DND-41 (cell line): Measurements from ENCODE around the gene SIGMAR1.
A peak's percentile ranks its signal among the peaks of the same experiment; 100 is the strongest.

Experiments used
- ATAC-seq: fragments of 200-7000 bp; cut with Tn5 transposase; 3 replicates; pipeline ENCODE4 v1.9.1; 2021; ENCODE audit warnings: low read depth; ENCODE audit not compliant: insufficient read depth
- DNase-seq: peaks from one replicate; pipeline ENCODE4 v3.0.0-alpha.2; 2020
- H2AFZ ChIP-seq: 2 replicates; pipeline ENCODE4 v1.6.0; 2012; ENCODE audit warnings: low read depth, low read length
- H3K27ac ChIP-seq: 2 replicates; pipeline ENCODE4 v1.5.1; 2012; ENCODE audit warnings: low read length, inconsistent platforms
- H3K27me3 ChIP-seq: fragments of 200-600 bp; sonication (generic); 2 replicates; pipeline ENCODE4 v1.6.0; 2012; ENCODE audit warnings: low read length, mild to moderate bottlenecking, inconsistent platforms; ENCODE audit not compliant: insufficient read depth, poor library complexity
- H3K36me3 ChIP-seq: 2 replicates; pipeline ENCODE4 v1.5.1; 2012; ENCODE audit warnings: low read length, inconsistent platforms; ENCODE audit not compliant: insufficient read depth
- H3K4me1 ChIP-seq: 2 replicates; pipeline ENCODE4 v1.5.1; 2012; ENCODE audit warnings: mild to moderate bottlenecking, low read length; ENCODE audit not compliant: insufficient read depth
- H3K4me2 ChIP-seq: 2 replicates; pipeline ENCODE4 v1.6.0; 2012; ENCODE audit warnings: mild to moderate bottlenecking, moderate library complexity, low read length, inconsistent platforms; ENCODE audit not compliant: insufficient read depth
- H3K4me3 ChIP-seq, 2 experiments: fragments of 200-600 bp in 1 of 2; shearing (Covaris generic) in 1 of 2; 2 replicates each; pipeline ENCODE4 v1.5.1; 2012 to 2016; ENCODE audit warnings: inconsistent platforms in 2 of 2, low read length in 2 of 2, mild to moderate bottlenecking in 2 of 2, low read depth in 1 of 2, moderate library complexity in 1 of 2
- H3K79me2 ChIP-seq: 2 replicates; pipeline ENCODE4 v1.6.0; 2012; ENCODE audit warnings: low read length, inconsistent platforms; ENCODE audit not compliant: insufficient read depth
- H3K9ac ChIP-seq: 2 replicates; pipeline ENCODE4 v1.6.0; 2012; ENCODE audit warnings: low read depth, mild to moderate bottlenecking, inconsistent platforms, low read length, moderate library complexity
- H3K9me3 ChIP-seq: 2 replicates; pipeline ENCODE4 v1.5.1; 2012; ENCODE audit warnings: low read length, moderate library complexity, mild to moderate bottlenecking, inconsistent platforms; ENCODE audit not compliant: insufficient read depth, severe bottlenecking
- H4K20me1 ChIP-seq: 2 replicates; pipeline ENCODE4 v1.6.0; 2012; ENCODE audit warnings: low read length; ENCODE audit not compliant: insufficient read depth
- EZH2 ChIP-seq: IDR thresholded peaks from 3 replicates; pipeline ENCODE4 v1.6.1; 2012; ENCODE audit warnings: borderline replicate concordance, low read depth, mild to moderate bottlenecking, moderate library complexity, low read length, inconsistent platforms; ENCODE audit not compliant: severe bottlenecking
- TF ChIP-seq, protein P1 (sequence below): IDR thresholded peaks from 2 replicates; pipeline ENCODE4 v1.5.1; 2012; ENCODE audit warnings: borderline replicate concordance, low read length, moderate library complexity, mild to moderate bottlenecking; ENCODE audit not compliant: poor library complexity, severe bottlenecking; ENCODE audit errors: extremely low read depth

Gene SIGMAR1

DNA sequence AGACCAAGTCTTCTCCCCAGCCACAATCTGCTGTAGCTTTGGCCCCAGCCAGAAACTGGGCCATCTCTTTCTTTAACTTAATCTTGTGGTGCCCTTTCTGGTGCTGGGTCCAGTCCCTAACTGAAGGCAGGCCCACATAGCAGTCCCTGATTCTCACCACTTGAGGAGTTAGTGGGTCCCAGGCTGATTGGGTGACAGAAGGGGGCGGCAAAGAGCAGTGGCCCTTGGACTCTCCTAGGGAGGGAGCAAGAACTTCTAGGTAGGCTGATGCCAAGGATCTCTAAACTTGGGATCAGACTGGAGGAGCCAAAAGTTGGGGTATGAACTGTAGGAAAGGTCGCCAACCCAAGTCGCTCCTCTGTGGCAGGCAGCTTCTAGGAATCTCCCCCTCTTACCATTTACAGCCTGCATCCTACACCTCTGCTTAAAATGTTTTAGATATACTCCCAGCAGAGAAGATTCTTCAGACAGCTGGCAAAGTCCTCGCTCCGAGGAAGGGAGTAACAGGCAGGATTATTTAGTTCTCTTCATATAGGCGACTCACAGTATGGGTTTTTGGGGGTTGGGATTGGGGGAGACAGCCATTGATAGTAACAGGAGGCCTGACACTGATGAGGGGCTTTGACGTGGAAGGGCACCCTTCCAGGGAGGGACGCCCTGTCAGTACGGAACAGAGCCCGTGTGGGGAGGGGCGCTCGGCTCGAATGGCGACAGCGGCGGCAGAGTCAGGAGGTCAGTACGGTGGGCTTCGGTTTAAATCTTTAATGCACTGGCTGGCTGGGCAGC is 26.9 kb upstream of the SIGMAR1 start:
- H3K79me2 ChIP-seq = no peaks in the 10 kb centered on the region
- H3K9ac ChIP-seq = no peak overlapping the region
- H3K36me3 ChIP-seq = no peaks in the 10 kb centered on the region
- peaks cover 21% of the 10 kb centered on the region for H3K4me1 ChIP-seq
- ATAC-seq = peak; percentile 73
- TF ChIP-seq EZH2 = no peak
- TF ChIP-seq, protein P1, sequence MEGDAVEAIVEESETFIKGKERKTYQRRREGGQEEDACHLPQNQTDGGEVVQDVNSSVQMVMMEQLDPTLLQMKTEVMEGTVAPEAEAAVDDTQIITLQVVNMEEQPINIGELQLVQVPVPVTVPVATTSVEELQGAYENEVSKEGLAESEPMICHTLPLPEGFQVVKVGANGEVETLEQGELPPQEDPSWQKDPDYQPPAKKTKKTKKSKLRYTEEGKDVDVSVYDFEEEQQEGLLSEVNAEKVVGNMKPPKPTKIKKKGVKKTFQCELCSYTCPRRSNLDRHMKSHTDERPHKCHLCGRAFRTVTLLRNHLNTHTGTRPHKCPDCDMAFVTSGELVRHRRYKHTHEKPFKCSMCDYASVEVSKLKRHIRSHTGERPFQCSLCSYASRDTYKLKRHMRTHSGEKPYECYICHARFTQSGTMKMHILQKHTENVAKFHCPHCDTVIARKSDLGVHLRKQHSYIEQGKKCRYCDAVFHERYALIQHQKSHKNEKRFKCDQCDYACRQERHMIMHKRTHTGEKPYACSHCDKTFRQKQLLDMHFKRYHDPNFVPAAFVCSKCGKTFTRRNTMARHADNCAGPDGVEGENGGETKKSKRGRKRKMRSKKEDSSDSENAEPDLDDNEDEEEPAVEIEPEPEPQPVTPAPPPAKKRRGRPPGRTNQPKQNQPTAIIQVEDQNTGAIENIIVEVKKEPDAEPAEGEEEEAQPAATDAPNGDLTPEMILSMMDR = peak; percentile 74
- H2AFZ ChIP-seq = no peak overlapping the region
- H3K9me3 ChIP-seq = no peaks in the 10 kb centered on the region
- H3K27me3 ChIP-seq = peaks cover 3% of the 10 kb centered on the region
- no peaks in the 10 kb centered on the region for H4K20me1 ChIP-seq
- H3K27ac ChIP-seq = no peak overlapping the region
- H3K4me2 ChIP-seq = no peak overlapping the region
- H3K4me3 ChIP-seq = no peak overlapping the region
- peak; percentile 50 for DNase-seq

- no peak for ATAC-seq
- peaks cover 21% of the 10 kb centered on the region for H3K4me1 ChIP-seq
- DNase-seq = no peak
- no peak overlapping the region; the same call in 1 of the 2 replicates for H3K9ac ChIP-seq
- no peaks in the 10 kb centered on the region for H3K36me3 ChIP-seq
- no peaks in the 10 kb centered on the region for H3K27me3 ChIP-seq
- H3K4me3 ChIP-seq = no peak overlapping the region
- TF ChIP-seq EZH2 = no peak
- TF ChIP-seq, protein P1 = no peak
- no peaks in the 10 kb centered on the region for H3K79me2 ChIP-seq
- no peaks in the 10 kb centered on the region for H4K20me1 ChIP-seq
- peak overlapping the region; percentile 36 for H2AFZ ChIP-seq
- no peak overlapping the region for H3K4me2 ChIP-seq
- H3K9me3 ChIP-seq = no peaks in the 10 kb centered on the region
- H3K27ac ChIP-seq = peak overlapping the region; percentile 54
These were observed 25.7 kb upstream of the SIGMAR1 start for GRCh38 chr9:34663303-34663605.

DNA sequence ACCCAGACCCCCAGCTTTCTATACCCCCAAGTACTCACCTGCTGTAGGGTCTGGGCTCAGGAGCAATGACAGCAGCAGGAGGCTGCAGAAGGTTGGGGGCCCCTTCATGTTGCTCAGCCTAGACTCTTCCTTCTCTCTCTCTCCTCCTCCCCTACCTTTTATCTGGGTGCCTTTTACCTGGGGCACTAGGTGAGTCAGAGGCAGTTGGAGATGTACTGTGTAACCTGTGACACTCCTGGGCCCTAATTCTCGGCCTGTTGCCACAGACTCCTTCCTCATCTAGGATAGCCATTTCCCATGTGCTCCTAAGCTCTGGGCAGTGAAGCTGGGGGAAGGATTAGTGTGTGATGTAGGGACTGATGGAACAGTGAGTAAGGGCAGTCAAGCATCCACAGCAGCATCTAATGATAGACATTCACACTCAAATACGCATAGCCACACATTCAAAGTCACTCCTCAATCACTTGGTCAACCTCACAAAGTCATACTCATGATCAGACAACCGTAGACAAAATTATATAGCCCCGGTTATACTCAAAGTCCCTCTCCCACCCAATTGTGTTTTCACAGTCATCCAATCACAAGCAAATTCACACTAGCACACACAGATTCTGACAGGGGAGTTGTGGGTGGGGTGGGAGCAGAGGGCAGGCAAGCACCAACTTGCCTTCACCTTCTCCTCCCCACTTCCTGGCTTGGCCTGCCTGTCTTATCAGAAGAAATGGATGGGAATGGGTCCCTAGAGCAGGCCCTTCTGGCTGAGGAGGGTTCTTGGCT is 25.1 kb upstream of the SIGMAR1 start, which contains the start of gene CCL27:
Gene CCL27, minus strand, starts transcription at position 132 of the 777 bp plus-strand sequence. Its CDS starts 24 bp downstream, at position 108.
- Histone ChIP-seq H3K4me2 (peak within 1 kb of the TSS; percentile 17), H3K79me2 (no peaks in the 10 kb centered on the region), H3K27ac (peak within 1 kb of the TSS; percentile 65), H3K9me3 (no peaks in the 10 kb centered on the region), H3K9ac (no peak within 1 kb of the TSS; the same call in 1 of the 2 replicates), H3K4me1 (peaks cover 21% of the 10 kb centered on the region), H3K27me3 (no peaks in the 10 kb centered on the region), H3K4me3 (no peak within 1 kb of the TSS), H3K36me3 (no peaks in the 10 kb centered on the region), H2AFZ (peak within 1 kb of the TSS; percentile 36), H4K20me1 (no peaks in the 10 kb centered on the region)
- TF ChIP-seq, protein P1 = no peak
- no peak for TF ChIP-seq EZH2
- DNase-seq (peak; percentile 69), ATAC-seq (peak; percentile 88)
